ENCODE measurements around the gene IFFO2. TPM values are rescaled to one million over a fixed set of nuclear protein-coding genes. Genes with fewer than 3 reads are reported as not detected.

Gene IFFO2
- total RNA-seq, 1 experiment from 2014 or later, result 11.7 TPM

- H2AFZ ChIP-seq, result peak overlapping the region; percentile 48; the same call in 1 of the 2 replicates
- POLR2A ChIA-PET (ENCODE audit: unreplicated experiment), result no interaction called here
- intact Hi-C loops (cut with micrococcal nuclease; ENCODE audit: unreplicated experiment), result loop anchor here (10.0 kb wide), 1 partner anchor 50 kb away; the partner anchor contains the start of gene ALDH4A1
Measured at GRCh38 chr1:18955131-18955440, 1.4 kb downstream of the IFFO2 start.

GRCh38 chr1:18954270-18955071 lies 2.0 kb downstream of the IFFO2 start:
- BruUV-seq (replicated peaks), result no TSS peak
- intact Hi-C loops (cut with micrococcal nuclease; ENCODE audit: unreplicated experiment), result loop anchor here (10.0 kb wide), 1 partner anchor 50 kb away; the partner anchor contains the start of gene ALDH4A1
- peak overlapping the region; percentile 79 for H3K4me2 ChIP-seq
- ChIA-PET CTCF (no interaction called here), POLR2A (ENCODE audit: unreplicated experiment) (no interaction called here)
- no peaks in the 10 kb centered on the region for H3K27me3 ChIP-seq (ENCODE audit: insufficient read depth, low read depth)
- peaks cover 7% of the 10 kb centered on the region for H4K20me1 ChIP-seq (ENCODE audit: insufficient read depth)
- peak overlapping the region; percentile 80 for H3K4me3 ChIP-seq
- no peaks in the 10 kb centered on the region for H3K36me3 ChIP-seq (ENCODE audit: low read depth)
- DNase-seq, result no peak
- no peaks in the 10 kb centered on the region for H3K9me3 ChIP-seq (ENCODE audit: insufficient read depth, low read depth)
- no peak overlapping the region for H3K27ac ChIP-seq
- no peak for TF ChIP-seq EZH2 (IDR thresholded peaks at IDR 0.05; ENCODE audit: low read depth)
- no peak for TF ChIP-seq CTCF (conservative IDR thresholded peaks at IDR 0.05)
- H2AFZ ChIP-seq, result no peak overlapping the region
- no peaks in the 10 kb centered on the region for H3K9me2 ChIP-seq (ENCODE audit: insufficient read depth)
- no peaks in the 10 kb centered on the region for H3F3A ChIP-seq (ENCODE audit: insufficient read depth, low read depth)
- H3K79me2 ChIP-seq (ENCODE audit: low read depth), result peaks cover 53% of the 10 kb centered on the region
- peaks cover 20% of the 10 kb centered on the region for H3K4me1 ChIP-seq (replicated peaks; ENCODE audit: insufficient read depth)

More at GRCh38 chr1:18955131-18955440, 1.4 kb downstream of the IFFO2 start:
- H3K9me2 ChIP-seq (ENCODE audit: insufficient read depth), result no peaks in the 10 kb centered on the region
- no peak overlapping the region for H3K27ac ChIP-seq
- CTCF ChIA-PET, result interaction anchor here (0.6 kb wide), 1 partner anchor 119 kb away, joined by 3 read pairs; no protein-coding TSS in a partner anchor
- H3K4me2 ChIP-seq, result peak overlapping the region; percentile 79
- no peaks in the 10 kb centered on the region for H3K27me3 ChIP-seq (ENCODE audit: insufficient read depth, low read depth)
- no peaks in the 10 kb centered on the region for H3K9me3 ChIP-seq (ENCODE audit: insufficient read depth, low read depth)
- no peak for TF ChIP-seq EZH2 (IDR thresholded peaks at IDR 0.05; ENCODE audit: low read depth)
- TF ChIP-seq CTCF (conservative IDR thresholded peaks at IDR 0.05), result no peak
- DNase-seq, result peak in 1 of 2 experiments; percentile 60
- peaks cover 20% of the 10 kb centered on the region for H3K4me1 ChIP-seq (replicated peaks; ENCODE audit: insufficient read depth)
- peak overlapping the region; percentile 80 for H3K4me3 ChIP-seq
- peaks cover 7% of the 10 kb centered on the region for H4K20me1 ChIP-seq (ENCODE audit: insufficient read depth)
- BruUV-seq (replicated peaks), result TSS peak; percentile 48
- H3F3A ChIP-seq (ENCODE audit: insufficient read depth, low read depth), result no peaks in the 10 kb centered on the region
- H3K36me3 ChIP-seq (ENCODE audit: low read depth), result no peaks in the 10 kb centered on the region
- peaks cover 50% of the 10 kb centered on the region for H3K79me2 ChIP-seq (ENCODE audit: low read depth)

- BruUV-seq (replicated peaks), result no TSS peak
- CTCF ChIA-PET, result no interaction called here
Measured at GRCh38 chr1:18953731-18954231, 2.7 kb downstream of the IFFO2 start.

More at GRCh38 chr1:18953731-18954231, 2.7 kb downstream of the IFFO2 start:
- intact Hi-C loops (cut with micrococcal nuclease; ENCODE audit: unreplicated experiment), result loop anchor here (10.0 kb wide), 1 partner anchor 49 kb away; the partner anchor contains the start of gene ALDH4A1
- TF ChIP-seq CTCF (conservative IDR thresholded peaks at IDR 0.05), result no peak
- H3K4me1 ChIP-seq (replicated peaks; ENCODE audit: insufficient read depth), result peaks cover 20% of the 10 kb centered on the region
- peaks cover 59% of the 10 kb centered on the region for H3K79me2 ChIP-seq (ENCODE audit: low read depth)
- H3K36me3 ChIP-seq (ENCODE audit: low read depth), result no peaks in the 10 kb centered on the region
- H3K9me3 ChIP-seq (ENCODE audit: insufficient read depth, low read depth), result no peaks in the 10 kb centered on the region
- peak overlapping the region; percentile 79 for H3K4me2 ChIP-seq
- no peaks in the 10 kb centered on the region for H3K27me3 ChIP-seq (ENCODE audit: insufficient read depth, low read depth)
- H3K9me2 ChIP-seq (ENCODE audit: insufficient read depth), result no peaks in the 10 kb centered on the region
- peaks cover 7% of the 10 kb centered on the region for H4K20me1 ChIP-seq (ENCODE audit: insufficient read depth)
- peak overlapping the region; percentile 80; the same call in 1 of the 2 replicates for H3K4me3 ChIP-seq
- H3F3A ChIP-seq (ENCODE audit: insufficient read depth, low read depth), result no peaks in the 10 kb centered on the region
- no peak overlapping the region for H3K27ac ChIP-seq
- POLR2A ChIA-PET (ENCODE audit: unreplicated experiment), result no interaction called here
- no peak overlapping the region for H2AFZ ChIP-seq
- DNase-seq, result no peak

Measured in PC-9 (cell line).